Measurements from ENCODE around the gene JADE1.

DNA sequence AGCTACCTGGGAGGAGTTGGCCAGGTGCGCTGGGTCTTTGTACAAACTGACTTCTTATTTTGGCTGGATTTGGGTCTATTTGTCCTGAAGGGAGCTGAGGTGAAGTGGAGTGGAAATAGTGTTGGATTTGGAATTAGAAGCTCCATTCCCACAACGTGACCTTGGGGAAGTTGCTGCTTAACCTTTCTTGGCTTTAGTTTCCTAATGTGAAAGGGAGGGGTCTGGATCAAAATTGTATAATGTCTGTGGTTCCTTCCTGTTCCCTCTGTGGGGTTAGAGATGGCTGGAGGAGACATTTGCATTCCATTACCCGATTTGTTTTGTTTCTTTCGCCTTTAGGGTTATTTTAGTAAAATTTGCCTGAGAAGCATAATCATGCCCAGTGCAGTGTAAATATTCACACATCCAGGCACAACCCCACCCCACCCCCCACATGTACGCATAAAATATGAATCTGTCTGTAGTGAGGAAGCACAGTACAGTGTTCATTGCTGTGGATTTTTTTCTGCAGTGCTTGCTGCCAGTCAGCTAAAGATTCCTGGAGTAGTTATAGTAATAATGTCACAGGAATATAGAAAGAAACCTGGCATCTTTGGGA lies 21.5 kb downstream of the JADE1 start:
- TF ChIP-seq, protein P1, sequence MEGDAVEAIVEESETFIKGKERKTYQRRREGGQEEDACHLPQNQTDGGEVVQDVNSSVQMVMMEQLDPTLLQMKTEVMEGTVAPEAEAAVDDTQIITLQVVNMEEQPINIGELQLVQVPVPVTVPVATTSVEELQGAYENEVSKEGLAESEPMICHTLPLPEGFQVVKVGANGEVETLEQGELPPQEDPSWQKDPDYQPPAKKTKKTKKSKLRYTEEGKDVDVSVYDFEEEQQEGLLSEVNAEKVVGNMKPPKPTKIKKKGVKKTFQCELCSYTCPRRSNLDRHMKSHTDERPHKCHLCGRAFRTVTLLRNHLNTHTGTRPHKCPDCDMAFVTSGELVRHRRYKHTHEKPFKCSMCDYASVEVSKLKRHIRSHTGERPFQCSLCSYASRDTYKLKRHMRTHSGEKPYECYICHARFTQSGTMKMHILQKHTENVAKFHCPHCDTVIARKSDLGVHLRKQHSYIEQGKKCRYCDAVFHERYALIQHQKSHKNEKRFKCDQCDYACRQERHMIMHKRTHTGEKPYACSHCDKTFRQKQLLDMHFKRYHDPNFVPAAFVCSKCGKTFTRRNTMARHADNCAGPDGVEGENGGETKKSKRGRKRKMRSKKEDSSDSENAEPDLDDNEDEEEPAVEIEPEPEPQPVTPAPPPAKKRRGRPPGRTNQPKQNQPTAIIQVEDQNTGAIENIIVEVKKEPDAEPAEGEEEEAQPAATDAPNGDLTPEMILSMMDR (IDR thresholded peaks at IDR 0.05; ENCODE audit: low read depth, low read length, missing input control): no peak
- no peak for TF ChIP-seq SP1 (IDR thresholded peaks at IDR 0.05)
- TF ChIP-seq RXRA (IDR thresholded peaks at IDR 0.05): no peak
- TF ChIP-seq TAF1 (conservative IDR thresholded peaks at IDR 0.05): no peak
- TF ChIP-seq YY1 (IDR thresholded peaks at IDR 0.05): no peak
- TF ChIP-seq, protein P2, sequence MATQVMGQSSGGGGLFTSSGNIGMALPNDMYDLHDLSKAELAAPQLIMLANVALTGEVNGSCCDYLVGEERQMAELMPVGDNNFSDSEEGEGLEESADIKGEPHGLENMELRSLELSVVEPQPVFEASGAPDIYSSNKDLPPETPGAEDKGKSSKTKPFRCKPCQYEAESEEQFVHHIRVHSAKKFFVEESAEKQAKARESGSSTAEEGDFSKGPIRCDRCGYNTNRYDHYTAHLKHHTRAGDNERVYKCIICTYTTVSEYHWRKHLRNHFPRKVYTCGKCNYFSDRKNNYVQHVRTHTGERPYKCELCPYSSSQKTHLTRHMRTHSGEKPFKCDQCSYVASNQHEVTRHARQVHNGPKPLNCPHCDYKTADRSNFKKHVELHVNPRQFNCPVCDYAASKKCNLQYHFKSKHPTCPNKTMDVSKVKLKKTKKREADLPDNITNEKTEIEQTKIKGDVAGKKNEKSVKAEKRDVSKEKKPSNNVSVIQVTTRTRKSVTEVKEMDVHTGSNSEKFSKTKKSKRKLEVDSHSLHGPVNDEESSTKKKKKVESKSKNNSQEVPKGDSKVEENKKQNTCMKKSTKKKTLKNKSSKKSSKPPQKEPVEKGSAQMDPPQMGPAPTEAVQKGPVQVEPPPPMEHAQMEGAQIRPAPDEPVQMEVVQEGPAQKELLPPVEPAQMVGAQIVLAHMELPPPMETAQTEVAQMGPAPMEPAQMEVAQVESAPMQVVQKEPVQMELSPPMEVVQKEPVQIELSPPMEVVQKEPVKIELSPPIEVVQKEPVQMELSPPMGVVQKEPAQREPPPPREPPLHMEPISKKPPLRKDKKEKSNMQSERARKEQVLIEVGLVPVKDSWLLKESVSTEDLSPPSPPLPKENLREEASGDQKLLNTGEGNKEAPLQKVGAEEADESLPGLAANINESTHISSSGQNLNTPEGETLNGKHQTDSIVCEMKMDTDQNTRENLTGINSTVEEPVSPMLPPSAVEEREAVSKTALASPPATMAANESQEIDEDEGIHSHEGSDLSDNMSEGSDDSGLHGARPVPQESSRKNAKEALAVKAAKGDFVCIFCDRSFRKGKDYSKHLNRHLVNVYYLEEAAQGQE (IDR thresholded peaks at IDR 0.05): no peak
- TF ChIP-seq JUND (IDR thresholded peaks at IDR 0.05): no peak
- TF ChIP-seq HNF4G (IDR thresholded peaks at IDR 0.05): no peak
- TF ChIP-seq, protein P3, sequence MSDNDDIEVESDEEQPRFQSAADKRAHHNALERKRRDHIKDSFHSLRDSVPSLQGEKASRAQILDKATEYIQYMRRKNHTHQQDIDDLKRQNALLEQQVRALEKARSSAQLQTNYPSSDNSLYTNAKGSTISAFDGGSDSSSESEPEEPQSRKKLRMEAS (IDR thresholded peaks at IDR 0.05): no peak
- TF ChIP-seq RAD21 (IDR thresholded peaks at IDR 0.05): no peak
- no peak for TF ChIP-seq EGR1 (IDR thresholded peaks at IDR 0.05; ENCODE audit: low read depth in 2 of 2)
- TF ChIP-seq, protein P4, sequence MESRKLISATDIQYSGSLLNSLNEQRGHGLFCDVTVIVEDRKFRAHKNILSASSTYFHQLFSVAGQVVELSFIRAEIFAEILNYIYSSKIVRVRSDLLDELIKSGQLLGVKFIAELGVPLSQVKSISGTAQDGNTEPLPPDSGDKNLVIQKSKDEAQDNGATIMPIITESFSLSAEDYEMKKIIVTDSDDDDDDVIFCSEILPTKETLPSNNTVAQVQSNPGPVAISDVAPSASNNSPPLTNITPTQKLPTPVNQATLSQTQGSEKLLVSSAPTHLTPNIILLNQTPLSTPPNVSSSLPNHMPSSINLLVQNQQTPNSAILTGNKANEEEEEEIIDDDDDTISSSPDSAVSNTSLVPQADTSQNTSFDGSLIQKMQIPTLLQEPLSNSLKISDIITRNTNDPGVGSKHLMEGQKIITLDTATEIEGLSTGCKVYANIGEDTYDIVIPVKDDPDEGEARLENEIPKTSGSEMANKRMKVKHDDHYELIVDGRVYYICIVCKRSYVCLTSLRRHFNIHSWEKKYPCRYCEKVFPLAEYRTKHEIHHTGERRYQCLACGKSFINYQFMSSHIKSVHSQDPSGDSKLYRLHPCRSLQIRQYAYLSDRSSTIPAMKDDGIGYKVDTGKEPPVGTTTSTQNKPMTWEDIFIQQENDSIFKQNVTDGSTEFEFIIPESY (IDR thresholded peaks at IDR 0.05): no peak
